ENCODE data around the gene CCDC51. TPM values are rescaled to one million over a fixed set of nuclear protein-coding genes. Genes with fewer than 3 reads are reported as not detected.

The CCDC51 gene
- total and polyA plus RNA-seq, 2 of the 13 experiments (the other 11 are each of a cell fraction or from before 2014, with no cell fraction given): 18.1 to 29.4 TPM

DNA sequence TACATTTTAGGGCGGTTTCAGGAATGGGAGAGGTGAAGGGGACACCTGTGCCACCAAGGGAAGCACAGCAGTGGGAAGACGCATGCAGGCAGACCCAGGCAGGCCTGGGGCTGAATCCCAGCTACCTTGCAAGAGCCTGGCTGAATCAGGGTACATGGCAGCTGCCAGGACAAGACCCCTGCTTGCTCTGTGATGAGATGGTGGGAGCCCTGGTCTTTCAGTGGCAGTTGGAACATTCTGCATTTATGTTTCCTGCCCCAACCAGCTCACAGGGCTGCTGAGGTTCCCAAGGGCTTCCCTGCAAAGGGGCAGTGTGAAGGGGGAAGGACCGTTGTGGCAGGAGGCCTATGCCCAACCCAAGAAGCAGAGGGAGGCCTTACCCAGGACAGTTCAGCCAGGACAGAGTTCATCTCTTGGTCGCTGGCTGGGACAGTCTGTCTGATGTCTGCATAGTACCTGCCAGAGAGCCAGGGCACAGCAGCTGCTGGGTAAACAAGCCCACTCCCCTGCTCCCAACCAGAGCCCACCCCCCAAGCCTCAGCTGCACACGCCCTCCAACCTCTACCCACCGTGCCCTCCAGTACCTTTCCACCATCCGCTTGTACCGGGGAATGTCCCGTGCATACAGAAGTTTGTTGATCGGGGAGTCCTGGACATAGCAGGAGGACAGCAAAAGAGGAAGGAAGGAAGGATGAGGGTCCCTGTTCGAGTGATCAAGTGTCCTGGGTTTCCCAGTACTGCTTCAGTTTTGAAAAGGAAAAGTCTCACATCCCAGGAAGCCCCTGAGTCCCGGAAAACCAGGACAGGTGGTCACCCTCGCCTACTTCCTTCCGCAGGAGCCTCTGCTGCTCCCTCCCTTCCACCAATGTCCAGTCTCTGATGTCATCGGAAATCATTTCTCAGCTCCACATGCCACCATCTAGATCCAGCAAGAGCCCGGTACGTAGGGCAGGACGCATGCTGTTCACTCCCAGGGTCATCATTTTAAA, 33.2 kb downstream of the CCDC51 start:
- WGBS (ENCODE audit: low lambda C conversion rate): 98% methylated on average over 17 of the region's 18 CpGs
- in situ Hi-C loops (cut with HindIII; ENCODE audit: extremely low pct_ligation_motif_present, low pct_unique_long_range_greater_than_20kb) (no loop called here), intact Hi-C loops (cut with micrococcal nuclease; ENCODE audit: unreplicated experiment) (no loop called here)
- DNase-seq (ENCODE audit: low spot score) (no peak), ATAC-seq (no peak), FAIRE-seq (no peak)
- H3K27me3 ChIP-seq (ENCODE audit: control insufficient read depth in 1 of 2, insufficient read depth in 2 of 2, low read length in 2 of 2): no peaks in the 10 kb centered on the region
- no peak overlapping the region for H3K4me2 ChIP-seq (ENCODE audit: low read depth, low read length)
- no peak overlapping the region for H3K9ac ChIP-seq (ENCODE audit: insufficient read depth, low read depth, low read length)
- no TSS peak for BruUV-seq (replicated peaks)
- peaks cover 68 to 85% of the 10 kb centered on the region in 2 experiments for H3K36me3 ChIP-seq (replicated peaks in 1 of 2; ENCODE audit: control insufficient read depth in 1 of 2, insufficient read depth in 2 of 2, low read length in 2 of 2)
- TF ChIP-seq RBM22 (optimal IDR thresholded peaks at IDR 0.05; ENCODE audit: low read length): peak; percentile 6
- no peak for TF ChIP-seq HDAC6 (IDR thresholded peaks at IDR 0.05; ENCODE audit: low read depth, low read length)
- TF ChIP-seq RBFOX2 (IDR thresholded peaks at IDR 0.05; ENCODE audit: low read depth, low read length): peak; percentile 41; the same call in 1 of the 2 replicates
- peak; percentile 19 for TF ChIP-seq AGO2 (optimal IDR thresholded peaks at IDR 0.05; ENCODE audit: low read depth, low read length)
- TF ChIP-seq ZMYM4 (CRISPR knock-in tag; IDR thresholded peaks at IDR 0.05): no peak
- no peak for TF ChIP-seq TMF1 (CRISPR knock-in tag; IDR thresholded peaks at IDR 0.05; ENCODE audit: low read depth)
- TF ChIP-seq ATF4 (CRISPR knock-in tag; IDR thresholded peaks at IDR 0.05): no peak
- no peak for TF ChIP-seq ZNF451 (CRISPR knock-in tag; IDR thresholded peaks at IDR 0.05)
- TF ChIP-seq, protein P1, sequence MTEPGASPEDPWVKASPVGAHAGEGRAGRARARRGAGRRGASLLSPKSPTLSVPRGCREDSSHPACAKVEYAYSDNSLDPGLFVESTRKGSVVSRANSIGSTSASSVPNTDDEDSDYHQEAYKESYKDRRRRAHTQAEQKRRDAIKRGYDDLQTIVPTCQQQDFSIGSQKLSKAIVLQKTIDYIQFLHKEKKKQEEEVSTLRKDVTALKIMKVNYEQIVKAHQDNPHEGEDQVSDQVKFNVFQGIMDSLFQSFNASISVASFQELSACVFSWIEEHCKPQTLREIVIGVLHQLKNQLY (CRISPR knock-in tag; IDR thresholded peaks at IDR 0.05): no peak
- TF ChIP-seq, protein P2, sequence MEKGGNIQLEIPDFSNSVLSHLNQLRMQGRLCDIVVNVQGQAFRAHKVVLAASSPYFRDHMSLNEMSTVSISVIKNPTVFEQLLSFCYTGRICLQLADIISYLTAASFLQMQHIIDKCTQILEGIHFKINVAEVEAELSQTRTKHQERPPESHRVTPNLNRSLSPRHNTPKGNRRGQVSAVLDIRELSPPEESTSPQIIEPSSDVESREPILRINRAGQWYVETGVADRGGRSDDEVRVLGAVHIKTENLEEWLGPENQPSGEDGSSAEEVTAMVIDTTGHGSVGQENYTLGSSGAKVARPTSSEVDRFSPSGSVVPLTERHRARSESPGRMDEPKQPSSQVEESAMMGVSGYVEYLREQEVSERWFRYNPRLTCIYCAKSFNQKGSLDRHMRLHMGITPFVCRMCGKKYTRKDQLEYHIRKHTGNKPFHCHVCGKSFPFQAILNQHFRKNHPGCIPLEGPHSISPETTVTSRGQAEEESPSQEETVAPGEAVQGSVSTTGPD (CRISPR knock-in tag; IDR thresholded peaks at IDR 0.05): no peak
- no peak for TF ChIP-seq ZNF577 (CRISPR knock-in tag; IDR thresholded peaks at IDR 0.05; ENCODE audit: borderline replicate concordance, low read depth)
- CTCF ChIA-PET (ENCODE audit: low intra/inter-chr PET ratio, low total read pairs): no interaction called here
- H2AFZ ChIP-seq (ENCODE audit: low read length): no peak overlapping the region
- H3K27ac ChIP-seq (ENCODE audit: extremely low read length, insufficient read depth, low read length): no peak overlapping the region
- no peaks in the 10 kb centered on the region for H3K79me2 ChIP-seq (ENCODE audit: insufficient read depth, low read length)
- no peak overlapping the region for H3K4me3 ChIP-seq (replicated peaks in 1 of 3; ENCODE audit: insufficient read depth in 1 of 3, low read depth in 2 of 3, low read length in 3 of 3)
- H3K4me1 ChIP-seq (ENCODE audit: insufficient read depth, low read length): no peaks in the 10 kb centered on the region
- H4K20me1 ChIP-seq (ENCODE audit: insufficient read depth, low read length): peaks cover 8% of the 10 kb centered on the region; the same call in 1 of the 2 replicates
- no peaks in the 10 kb centered on the region for H3K9me3 ChIP-seq (ENCODE audit: low read length)
- POLR2A ChIA-PET: interaction anchor here (1.8 to 1.9 kb wide), 2 partner anchors 22 to 29 kb away, joined by 5 to 6 read pairs; no protein-coding TSS in a partner anchor

All from HepG2 (cell line).